GM12878 (cell line): Measurements from ENCODE around the gene ACTG1. TPM values are rescaled to one million over a fixed set of nuclear protein-coding genes. Genes with fewer than 3 reads are reported as not detected.
A peak's percentile ranks its signal among the peaks of the same experiment; 100 is the strongest.

Experiments
- ATAC-seq: fragments of 200-7000 bp; cut with Tn5 transposase; 3 replicates; pipeline ENCODE4 v1.9.1; 2020; ENCODE audit warnings: mild to moderate bottlenecking, moderate library complexity
- BruUV-seq: library from RNA; stranded (reverse); fragments of 400-500 nt; replicated peaks from 2 replicates; lab custom pipeline; 2021; lab: Mats Ljungman, UMichigan
- CTCF ChIA-PET: fragments of 300-600 bp; sonication (Branson Sonifier 250); formaldehyde crosslinking; extraction: SDS; loops from one replicate; lab custom pipeline; 2021; ENCODE audit warnings: inconsistent platforms; lab: Yijun Ruan, JAX
- POLR2A ChIA-PET: fragments of 350-600 bp; formaldehyde crosslinking; extraction: SDS; loops from one replicate; lab custom pipeline; 2021; ENCODE audit warnings: inconsistent platforms; lab: Charles Lee
- RAD21 ChIA-PET: fragments of 300-600 bp; sonication (Branson Sonifier 250); formaldehyde crosslinking; loops from one replicate; lab custom pipeline; 2023; ENCODE audit warnings: antibody characterized with exemption; ENCODE audit not compliant: unreplicated experiment; lab: Charles Lee
- SMC1A ChIA-PET: fragments of 300-600 bp; sonication (Branson Sonifier 250); formaldehyde crosslinking; loops from one replicate; lab custom pipeline; 2023; ENCODE audit not compliant: unreplicated experiment, uncharacterized antibody; lab: Charles Lee
- DNase-seq: peaks from one replicate; pipeline ENCODE4 v3.0.0-alpha.2; 2011; ENCODE audit warnings: low read depth, low spot score
- FAIRE-seq: peaks from 3 replicates; lab custom pipeline; 2011; peaks lifted over from hg19 to GRCh38; lab: Jason Lieb, UNC
- H2AFZ ChIP-seq: 2 replicates; pipeline ENCODE4 v1.6.0; 2011; ENCODE audit warnings: low read depth, low read length, control low read depth; ENCODE audit not compliant: control insufficient read depth
- H3K27ac ChIP-seq: 2 replicates; pipeline ENCODE4 v1.5.1; 2011; ENCODE audit warnings: control low read depth; ENCODE audit not compliant: control insufficient read depth, insufficient read depth
- H3K27me3 ChIP-seq, 2 experiments: replicated peaks in 1 of 2; 2 replicates each; pipeline versions ENCODE4 v1.6.0 to v1.6.1; 2011; ENCODE audit warnings: low read length in 1 of 2; ENCODE audit not compliant: control insufficient read depth in 2 of 2, insufficient read depth in 2 of 2
- H3K36me3 ChIP-seq, 2 experiments: 2 replicates each; pipeline ENCODE4 v1.5.1; 2011; ENCODE audit warnings: low read length in 1 of 2; ENCODE audit not compliant: control insufficient read depth in 2 of 2, insufficient read depth in 2 of 2
- H3K4me1 ChIP-seq: 2 replicates; pipeline ENCODE4 v1.6.1; 2011; ENCODE audit warnings: mild to moderate bottlenecking, low read length, moderate library complexity, mixed read lengths; ENCODE audit not compliant: control insufficient read depth, insufficient read depth
- H3K4me2 ChIP-seq: 2 replicates; pipeline ENCODE4 v1.6.0; 2011; ENCODE audit warnings: control low read depth; ENCODE audit not compliant: control insufficient read depth, insufficient read depth
- H3K4me3 ChIP-seq: fragments of 200-600 bp; sonication (generic); 2 replicates; pipeline ENCODE4 v1.5.1; 2016
- H3K79me2 ChIP-seq: 2 replicates; pipeline ENCODE4 v1.6.0; 2011; ENCODE audit warnings: low read length; ENCODE audit not compliant: control insufficient read depth, insufficient read depth
- H3K9ac ChIP-seq: 2 replicates; pipeline ENCODE4 v1.8.0; 2011; ENCODE audit warnings: low read length, control low read depth, mixed read lengths; ENCODE audit not compliant: control insufficient read depth, insufficient read depth
- H3K9me3 ChIP-seq: replicated peaks from 3 replicates; pipeline ENCODE4 v1.5.1; 2011; ENCODE audit warnings: mild to moderate bottlenecking, low read length; ENCODE audit not compliant: control insufficient read depth, insufficient read depth
- H4K20me1 ChIP-seq: 2 replicates; pipeline ENCODE4 v1.6.0; 2011; ENCODE audit not compliant: control insufficient read depth, insufficient read depth
- BCL11A ChIP-seq: IDR thresholded peaks from 2 replicates; pipeline ENCODE4 v1.6.1; 2011; ENCODE audit warnings: low read depth, low read length
- BCLAF1 ChIP-seq: fragments of 450-650 bp; IDR thresholded peaks from 2 replicates; pipeline ENCODE4 v1.6.1; 2017; ENCODE audit warnings: antibody characterized with exemption, mild to moderate bottlenecking, moderate library complexity
- IKZF2 ChIP-seq, 2 experiments: fragments of 450-650 bp; IDR thresholded peaks; 2 replicates each; pipeline ENCODE4 v1.6.1; 2017; ENCODE audit warnings: mild to moderate bottlenecking in 2 of 2, moderate library complexity in 2 of 2
- IRF4 ChIP-seq: IDR thresholded peaks from 2 replicates; pipeline ENCODE4 v1.6.1; 2011; ENCODE audit warnings: low read depth, low read length
- MEF2B ChIP-seq: fragments of 450-650 bp; IDR thresholded peaks from 2 replicates; pipeline ENCODE4 v1.6.1; 2018; ENCODE audit warnings: mild to moderate bottlenecking, moderate library complexity; ENCODE audit not compliant: partially characterized antibody, poor library complexity, severe bottlenecking
- NFYA ChIP-seq: IDR thresholded peaks from 2 replicates; pipeline ENCODE4 v1.6.1; 2011; ENCODE audit warnings: low read depth, mild to moderate bottlenecking, low read length, improper control_type of control experiment, borderline replicate concordance
- PAX5 ChIP-seq: IDR thresholded peaks from 2 replicates; pipeline ENCODE4 v1.6.1; 2011; ENCODE audit warnings: low read depth, low read length, borderline replicate concordance
- POLR2AphosphoS2 ChIP-seq: IDR thresholded peaks from 2 replicates; pipeline ENCODE4 v1.6.1; 2011; ENCODE audit warnings: low read depth, mild to moderate bottlenecking, low read length, improper control_type of control experiment, moderate library complexity
- POLR2AphosphoS5 ChIP-seq: IDR thresholded peaks from 2 replicates; pipeline ENCODE4 v1.6.1; 2011; ENCODE audit warnings: mild to moderate bottlenecking, low read length, inconsistent platforms
- POU2F2 ChIP-seq: IDR thresholded peaks from 3 replicates; pipeline ENCODE4 v1.6.1; 2011; ENCODE audit warnings: low read depth, mild to moderate bottlenecking, low read length, borderline replicate concordance
- SMAD1 ChIP-seq: fragments of 450-650 bp; IDR thresholded peaks from 2 replicates; pipeline ENCODE4 v1.6.1; 2018; ENCODE audit warnings: mild to moderate bottlenecking, low read depth; ENCODE audit not compliant: partially characterized antibody
- WRNIP1 ChIP-seq: IDR thresholded peaks from 2 replicates; pipeline ENCODE4 v1.6.1; 2011; ENCODE audit warnings: low read depth, low read length, improper control_type of control experiment, borderline replicate concordance
- ZNF274 ChIP-seq: IDR thresholded peaks from one replicate; pipeline ENCODE4 v1.8.0; 2011; ENCODE audit not compliant: insufficient read length, insufficient read depth
- WGBS: methylation state at CpG from one replicate; pipeline ENCODE4 v1.1.6; 2016; ENCODE audit warnings: low lambda C conversion rate; ENCODE audit not compliant: insufficient replicate concordance, insufficient coverage; ENCODE audit errors: missing lambda C conversion rate; 5-methylcytosine and 5-hydroxymethylcytosine counted together
- in situ Hi-C: fragments of 300-500 bp; cut with MboI; formaldehyde crosslinking; loops from 9 replicates; pipeline ENCODE4 v1.14.3; 2018; ENCODE audit warnings: mixed read lengths
- intact Hi-C: fragments of 100-400 bp; cut with micrococcal nuclease; formaldehyde crosslinking; loops from one replicate; pipeline ENCODE4 v1.14.2; 2022; ENCODE audit not compliant: unreplicated experiment
- polyA plus RNA-seq, 11 experiments: library from polyadenylated mRNA; depleted of rRNA in 4 of 11; unstranded in 6 of 11; stranded (reverse) in 5 of 11; fragments of >200 nt; fragmentation: Nextera tagmentation in 4 of 11; fragmentation: Illumina TruSeq in 1 of 11; extraction: Ambion mirVana in 4 of 11; extraction: Trizol in 1 of 11; gene quantifications; 1 replicate in 1 of 11; 2 replicates in 10 of 11; pipeline versions ENCODE4 v1.2.1 to v1.2.3, GENCODE V29; 2011 to 2016; ENCODE audit warnings: inconsistent platforms in 2 of 11, missing spikeins in 2 of 11, low read depth in 1 of 11
- total RNA-seq, 4 experiments: library from RNA; depleted of rRNA in 3 of 4; stranded (reverse); fragments of >200 nt in 3 of 4; fragmentation: Illumina TruSeq in 1 of 4; extraction: Trizol in 1 of 4; gene quantifications; 2 replicates each; pipeline versions ENCODE4 v1.2.1 to v1.2.3, GENCODE V29; 2013 to 2021

Gene ACTG1
- total and polyA plus RNA-seq, 10 of the 15 experiments (the other 5 are each of a cell fraction or from before 2014, with no cell fraction given), result 810 to 6,105 (median 3,650) TPM

GRCh38 chr17:81509972-81510784 lies 2.4 kb downstream of the ACTG1 start:
- RAD21 ChIA-PET, result interaction anchor here (1.1 to 1.2 kb wide), 2 partner anchors 9 to 10 kb away, joined by 3 to 4 read pairs; no protein-coding TSS in a partner anchor
- no TSS peak for BruUV-seq
- Histone ChIP-seq H3K4me2 (peak overlapping the region; percentile 85), H3K79me2 (peaks cover 59% of the 10 kb centered on the region), H4K20me1 (peaks cover 11% of the 10 kb centered on the region), H3K27me3 (no peaks in the 10 kb centered on the region), H3K9ac (peak overlapping the region; percentile 85), H3K27ac (peak overlapping the region; percentile 31), H3K36me3 (peaks cover 18 to 29% of the 10 kb centered on the region in 2 experiments), H3K9me3 (no peaks in the 10 kb centered on the region; the same call in 2 of the 3 replicates), H2AFZ (no peak overlapping the region), H3K4me3 (peak overlapping the region; percentile 95), H3K4me1 (no peaks in the 10 kb centered on the region)
- no peak for ATAC-seq
- POLR2A ChIA-PET, result interaction anchor here (1.0 to 2.4 kb wide), 2 partner anchors 8 to 42 kb away, joined by 3 to 16 read pairs; partner anchors contain the start of gene FAAP100
- CTCF ChIA-PET, result interaction anchor here (0.7 to 1.5 kb wide), 2 partner anchors 13 to 25 kb away, joined by 3 to 4 read pairs; no protein-coding TSS in a partner anchor
- WGBS, result under 1% methylated on average over 22 of the region's 22 CpGs
- DNase-seq, result no peak
- SMC1A ChIA-PET, result interaction anchor here (2.2 kb wide), 1 partner anchor 26 kb away, joined by 9 read pairs; no protein-coding TSS in a partner anchor
- intact Hi-C loops, result loop anchor here (10.0 kb wide), 1 partner anchor 255 kb away; no protein-coding TSS in a partner anchor
- TF ChIP-seq WRNIP1, result no peak
- peak; percentile 17; the same call in 1 of the 2 replicates for TF ChIP-seq BCLAF1
- TF ChIP-seq NFYA, result no peak
- peak; percentile 16; the same call in 1 of the 2 replicates for TF ChIP-seq PAX5
- no peak for TF ChIP-seq BCL11A
- no peak for TF ChIP-seq MEF2B
- TF ChIP-seq SMAD1, result peak; percentile 13
- 0 out of 2 replicates have a peak, but pooled peaks have one; percentile 30 for TF ChIP-seq POLR2AphosphoS2
- TF ChIP-seq IKZF2 (IDR thresholded peaks at IDR 0.05), result no peak
- TF ChIP-seq POLR2AphosphoS5, result peak; percentile 89
- no peak; the same call in 1 of the 3 replicates for TF ChIP-seq POU2F2
- no peak for TF ChIP-seq ZNF274
- no peak for TF ChIP-seq IRF4
- FAIRE-seq, result no peak
- in situ Hi-C loops, result no loop called here
